ENCODE results near the gene BAZ1B. TPM values are rescaled to one million over a fixed set of nuclear protein-coding genes. Genes with fewer than 3 reads are reported as not detected.

BAZ1B gene
- total RNA-seq, 1 donor from 2014 or later, result 47.2 TPM

DNA sequence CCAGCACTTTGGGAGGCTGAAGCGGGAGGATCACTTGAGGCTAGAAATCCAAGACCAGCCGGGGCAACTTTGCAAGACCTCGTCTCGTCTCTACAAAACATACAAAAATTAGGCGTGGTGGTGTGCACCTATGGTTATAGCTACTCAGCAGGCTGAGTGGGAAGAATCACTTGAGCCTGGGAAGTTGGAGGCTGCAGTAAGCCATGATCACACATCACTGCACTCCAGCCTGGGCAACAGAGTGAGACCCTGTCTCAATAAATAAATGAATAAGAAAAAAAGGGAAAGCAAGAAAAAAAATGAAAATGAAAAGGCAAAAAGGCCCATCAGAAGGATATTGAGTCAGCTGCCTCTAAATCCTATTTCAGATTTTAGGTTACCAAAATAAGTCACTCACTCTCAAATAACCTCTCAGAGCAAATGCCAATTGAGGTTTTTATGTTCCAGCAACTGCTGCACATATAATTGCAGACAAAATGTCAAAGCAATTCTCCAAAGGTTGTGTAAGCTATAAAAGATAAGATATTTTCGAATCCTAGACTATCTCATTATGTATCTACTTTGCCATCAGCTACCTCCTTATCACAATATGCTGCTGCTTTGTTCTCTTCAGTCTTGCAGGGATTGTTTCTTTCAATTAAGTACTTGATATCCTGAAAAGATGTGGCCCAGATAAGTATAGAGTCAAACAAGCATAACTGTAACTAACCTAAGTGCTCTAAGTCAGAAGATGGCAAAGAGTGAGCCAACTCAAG is 4.7 kb downstream of the BAZ1B start:
- DNase-seq (ENCODE audit: low read depth), result no peak
- TF ChIP-seq, protein P1, sequence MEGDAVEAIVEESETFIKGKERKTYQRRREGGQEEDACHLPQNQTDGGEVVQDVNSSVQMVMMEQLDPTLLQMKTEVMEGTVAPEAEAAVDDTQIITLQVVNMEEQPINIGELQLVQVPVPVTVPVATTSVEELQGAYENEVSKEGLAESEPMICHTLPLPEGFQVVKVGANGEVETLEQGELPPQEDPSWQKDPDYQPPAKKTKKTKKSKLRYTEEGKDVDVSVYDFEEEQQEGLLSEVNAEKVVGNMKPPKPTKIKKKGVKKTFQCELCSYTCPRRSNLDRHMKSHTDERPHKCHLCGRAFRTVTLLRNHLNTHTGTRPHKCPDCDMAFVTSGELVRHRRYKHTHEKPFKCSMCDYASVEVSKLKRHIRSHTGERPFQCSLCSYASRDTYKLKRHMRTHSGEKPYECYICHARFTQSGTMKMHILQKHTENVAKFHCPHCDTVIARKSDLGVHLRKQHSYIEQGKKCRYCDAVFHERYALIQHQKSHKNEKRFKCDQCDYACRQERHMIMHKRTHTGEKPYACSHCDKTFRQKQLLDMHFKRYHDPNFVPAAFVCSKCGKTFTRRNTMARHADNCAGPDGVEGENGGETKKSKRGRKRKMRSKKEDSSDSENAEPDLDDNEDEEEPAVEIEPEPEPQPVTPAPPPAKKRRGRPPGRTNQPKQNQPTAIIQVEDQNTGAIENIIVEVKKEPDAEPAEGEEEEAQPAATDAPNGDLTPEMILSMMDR (conservative IDR thresholded peaks at IDR 0.05; ENCODE audit: low read depth, low read length), result no peak

DNA sequence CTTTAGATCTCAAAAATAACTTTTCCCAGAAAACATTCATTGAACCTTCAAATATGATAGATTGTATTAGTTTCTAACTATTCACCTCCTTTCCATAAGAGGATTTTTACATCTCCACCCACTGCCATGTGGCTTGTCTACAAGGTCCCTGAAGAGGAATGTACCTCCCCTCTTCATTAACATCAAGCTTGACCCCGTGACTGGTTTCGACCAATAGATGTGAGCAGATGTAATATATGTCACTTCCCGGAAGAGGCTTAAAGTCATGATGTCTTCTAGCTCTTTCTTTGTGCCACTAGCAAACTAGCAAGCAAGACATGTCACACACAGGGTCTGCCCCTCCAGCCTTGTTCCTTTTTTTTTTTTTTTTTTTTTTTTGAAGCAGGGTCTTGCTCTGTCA is 6.9 kb downstream of the BAZ1B start:
- DNase-seq (ENCODE audit: low read depth), result no peak
- TF ChIP-seq, protein P1 (conservative IDR thresholded peaks at IDR 0.05; ENCODE audit: low read depth, low read length), result no peak
- H3K4me3 ChIP-seq (ENCODE audit: low read depth, low read length), result no peak overlapping the region

More for the DNA sequence above, 4.7 kb downstream of the BAZ1B start:
- H3K4me3 ChIP-seq (ENCODE audit: low read depth, low read length), result no peak overlapping the region

DNA sequence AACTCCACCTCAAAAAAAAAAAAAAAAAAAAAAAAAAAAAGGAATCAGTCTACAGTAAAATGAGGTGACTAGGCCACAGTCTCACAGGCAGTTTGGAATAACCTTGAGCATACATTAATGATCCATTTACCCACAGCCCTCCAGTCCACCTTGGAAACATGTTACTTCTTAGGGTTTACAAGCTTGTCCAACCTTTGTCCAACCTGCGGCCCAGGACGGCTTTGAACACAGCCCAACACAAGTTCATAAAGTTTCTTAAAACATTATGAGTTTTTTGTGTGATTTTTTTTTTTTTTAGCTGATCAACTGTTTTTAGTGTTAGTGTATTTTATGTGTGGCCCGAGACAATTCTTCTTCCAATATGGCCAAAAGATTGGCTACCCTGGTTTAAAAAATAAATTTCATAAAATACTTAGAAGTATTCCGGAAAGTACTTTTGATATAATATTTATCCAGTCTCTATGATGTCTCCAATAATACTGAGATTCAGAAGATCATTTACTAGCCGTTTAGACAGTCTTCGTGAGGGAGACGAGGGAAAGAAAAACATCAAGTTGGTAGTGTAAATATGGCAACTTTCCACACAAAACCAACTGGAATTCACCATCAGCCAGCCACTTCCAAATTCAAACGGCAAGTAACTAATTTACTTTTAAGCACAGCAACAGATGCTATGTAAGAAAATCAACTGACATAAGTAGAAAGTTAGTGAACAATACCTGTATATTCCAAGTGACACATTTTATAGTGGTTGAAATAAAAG is 9.9 kb downstream of the BAZ1B start:
- TF ChIP-seq, protein P1 (conservative IDR thresholded peaks at IDR 0.05; ENCODE audit: low read depth, low read length), result no peak
- no peak for DNase-seq (ENCODE audit: low read depth)
- H3K4me3 ChIP-seq (ENCODE audit: low read depth, low read length), result no peak overlapping the region

DNA sequence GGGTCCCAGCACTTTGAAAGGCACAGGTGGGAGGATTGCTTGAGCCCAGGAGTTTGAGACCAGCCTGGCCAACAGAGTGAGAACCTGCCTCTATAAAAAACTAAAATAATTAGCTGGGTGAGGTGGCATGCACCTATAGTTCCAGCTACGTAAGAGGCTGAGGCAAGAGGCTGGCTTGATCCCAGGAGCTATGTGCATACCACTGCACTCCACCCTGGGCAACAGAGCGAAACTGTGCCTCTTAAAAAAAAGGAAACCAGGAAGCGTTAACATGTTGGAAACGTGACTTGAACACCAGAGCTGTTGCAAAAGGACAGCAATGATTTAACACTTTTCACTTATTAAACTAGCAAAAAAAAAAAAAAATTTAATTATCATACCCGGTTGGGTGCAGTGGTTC is 12.6 kb downstream of the BAZ1B start:
- TF ChIP-seq, protein P1 (conservative IDR thresholded peaks at IDR 0.05; ENCODE audit: low read depth, low read length), result no peak
- no peak for DNase-seq (ENCODE audit: low read depth)
- H3K4me3 ChIP-seq (ENCODE audit: low read depth, low read length), result no peak overlapping the region

DNA sequence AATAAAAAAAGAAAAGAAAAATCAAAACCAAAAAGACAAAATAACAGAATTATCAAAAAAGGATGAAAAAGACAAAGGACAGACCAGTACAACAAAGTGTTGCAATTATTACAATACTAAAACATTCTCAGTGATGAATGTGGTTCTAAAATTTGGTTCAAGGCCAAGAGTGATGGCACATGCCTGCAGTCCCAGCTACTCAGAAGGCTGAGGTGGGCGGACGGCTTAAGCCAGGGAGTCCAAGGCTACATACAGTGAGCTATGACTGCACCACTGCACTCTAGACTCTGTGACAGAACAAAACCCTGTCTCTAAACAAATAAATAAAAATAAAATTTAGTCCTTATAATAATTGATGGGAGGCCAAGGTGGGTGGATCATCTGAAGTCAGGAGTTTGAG is 14.5 kb downstream of the BAZ1B start:
- no peak for DNase-seq (ENCODE audit: low read depth)
- TF ChIP-seq, protein P1 (conservative IDR thresholded peaks at IDR 0.05; ENCODE audit: low read depth, low read length), result no peak
- H3K4me3 ChIP-seq (ENCODE audit: low read depth, low read length), result no peak overlapping the region

DNA sequence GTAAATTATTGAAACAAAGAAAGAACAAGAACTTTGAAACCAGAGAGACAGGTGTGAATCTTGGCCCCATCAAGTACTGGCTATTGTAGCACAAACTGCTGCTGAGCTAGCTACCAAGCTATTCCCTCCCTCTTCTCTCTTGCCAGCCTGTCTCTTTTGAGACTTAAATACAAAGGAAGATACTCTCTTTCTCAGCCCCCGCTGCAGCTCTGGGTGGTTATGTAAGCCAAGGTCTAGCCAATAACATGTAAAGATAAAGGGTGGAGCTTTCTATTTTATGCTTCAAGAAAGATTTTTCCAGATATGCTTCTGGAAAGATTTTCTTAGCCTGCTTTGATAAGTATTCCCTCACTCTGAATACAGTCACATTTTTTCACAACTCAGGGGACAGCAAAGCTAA is 17.2 kb downstream of the BAZ1B start:
- no peak overlapping the region for H3K4me3 ChIP-seq (ENCODE audit: low read depth, low read length)
- TF ChIP-seq, protein P1 (conservative IDR thresholded peaks at IDR 0.05; ENCODE audit: low read depth, low read length), result no peak
- DNase-seq (ENCODE audit: low read depth), result no peak

Measured in epithelial cell of proximal tubule (primary cell).